GM12892 (cell line): Measurements from ENCODE around the gene RNF25.

ENCODE experiments used
- POLR2A ChIP-seq: IDR thresholded peaks from 2 replicates; pipeline ENCODE4 v1.6.1; 2011; ENCODE audit warnings: low read depth, low read length, control low read depth
- POLR2AphosphoS5 ChIP-seq: IDR thresholded peaks from 2 replicates; pipeline ENCODE4 v1.6.1; 2011; ENCODE audit warnings: low read depth, low read length, control low read depth
- TAF1 ChIP-seq: IDR thresholded peaks from 2 replicates; pipeline ENCODE4 v1.6.1; 2011; ENCODE audit warnings: low read depth, mild to moderate bottlenecking, control low read depth, low read length, borderline replicate concordance

GRCh38 chr2:218622606-218623365 lies 49.0 kb downstream of the RNF25 start:
- no peak for TF ChIP-seq POLR2A
- TF ChIP-seq POLR2AphosphoS5 = no peak
- TF ChIP-seq TAF1 = no peak
